Stimulated activated CD8-positive, alpha-beta memory T cell treated with anti-CD3 and anti-CD28 coated beads, Interleukin-12 subunit alpha, Interleukin-12 subunit beta, amount 100 ng/mL, for 4 hours (primary cell): ENCODE results near the gene PPT2.
"Not testable (repeated sequence)": the region's sequence is repeated elsewhere in the genome, so short reads cannot be mapped to it uniquely, and the experiment has no call there.

Source experiments
- DNase-seq: peaks from one replicate; pipeline ENCODE4 v3.0.0-alpha.2; 2020; ENCODE audit warnings: low read depth

PPT2 gene

DNA sequence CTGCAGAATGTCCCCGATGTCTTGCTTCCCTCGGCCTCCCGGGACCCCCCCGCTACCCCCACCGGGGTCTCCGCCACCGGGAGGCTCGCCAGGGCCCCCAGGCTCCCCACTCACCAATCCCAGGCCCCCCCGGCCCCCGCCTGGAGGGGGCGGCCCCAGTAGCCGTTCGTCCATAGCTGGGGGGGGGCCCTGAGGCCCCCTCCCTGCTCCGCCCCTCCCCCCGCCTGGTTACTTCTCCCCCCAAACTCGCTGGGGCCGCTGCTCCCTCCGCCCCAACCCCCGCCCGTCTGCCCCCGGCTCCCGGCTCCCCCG, 35.8 kb downstream of the PPT2 start:
- no peak for DNase-seq

DNA sequence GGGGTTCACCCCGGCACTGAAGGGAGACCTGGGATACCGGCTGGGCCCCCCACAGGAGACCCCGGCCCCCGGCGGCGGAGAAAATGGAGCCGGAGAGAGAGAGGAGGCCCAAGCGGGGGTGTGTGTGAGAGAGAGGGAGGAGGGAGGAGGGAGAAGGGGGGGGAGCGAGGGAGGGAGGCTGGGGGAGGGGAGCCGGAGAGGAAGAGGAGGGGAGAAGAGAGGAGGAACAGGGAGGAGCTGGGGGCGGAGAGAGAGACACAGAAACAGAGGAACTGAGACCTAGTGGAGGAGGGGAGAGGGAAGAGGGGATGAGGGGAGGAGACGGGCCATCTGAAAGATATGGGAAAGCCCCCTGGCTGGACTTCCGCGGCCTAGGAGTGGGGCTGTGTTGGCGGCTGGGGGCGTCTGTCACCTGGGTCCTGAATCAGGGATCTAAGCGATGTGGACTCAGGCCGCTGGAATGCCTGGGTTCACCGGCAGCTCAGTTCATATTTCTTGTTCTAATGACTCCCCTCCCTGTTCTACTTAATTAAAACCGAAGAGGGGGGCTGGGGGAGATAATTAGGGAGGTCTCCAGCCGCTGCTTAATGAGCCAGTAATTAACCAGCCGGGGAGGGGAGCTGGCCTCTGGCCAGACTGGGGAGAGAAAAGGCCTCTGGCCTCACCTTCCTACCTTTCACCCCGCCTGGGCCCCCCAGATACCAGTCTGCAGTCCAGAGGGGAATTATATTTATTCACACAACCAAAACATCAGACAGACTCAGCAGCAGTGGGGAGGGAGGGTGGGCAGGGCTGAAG, 36.3 kb downstream of the PPT2 start, which contains the start of gene PBX2:
Gene PBX2 (minus strand): TSS at position 149 of the 798 bp plus-strand sequence. CDS start 287 bp downstream, outside the sequence.
- peak; percentile 69 for DNase-seq

DNA sequence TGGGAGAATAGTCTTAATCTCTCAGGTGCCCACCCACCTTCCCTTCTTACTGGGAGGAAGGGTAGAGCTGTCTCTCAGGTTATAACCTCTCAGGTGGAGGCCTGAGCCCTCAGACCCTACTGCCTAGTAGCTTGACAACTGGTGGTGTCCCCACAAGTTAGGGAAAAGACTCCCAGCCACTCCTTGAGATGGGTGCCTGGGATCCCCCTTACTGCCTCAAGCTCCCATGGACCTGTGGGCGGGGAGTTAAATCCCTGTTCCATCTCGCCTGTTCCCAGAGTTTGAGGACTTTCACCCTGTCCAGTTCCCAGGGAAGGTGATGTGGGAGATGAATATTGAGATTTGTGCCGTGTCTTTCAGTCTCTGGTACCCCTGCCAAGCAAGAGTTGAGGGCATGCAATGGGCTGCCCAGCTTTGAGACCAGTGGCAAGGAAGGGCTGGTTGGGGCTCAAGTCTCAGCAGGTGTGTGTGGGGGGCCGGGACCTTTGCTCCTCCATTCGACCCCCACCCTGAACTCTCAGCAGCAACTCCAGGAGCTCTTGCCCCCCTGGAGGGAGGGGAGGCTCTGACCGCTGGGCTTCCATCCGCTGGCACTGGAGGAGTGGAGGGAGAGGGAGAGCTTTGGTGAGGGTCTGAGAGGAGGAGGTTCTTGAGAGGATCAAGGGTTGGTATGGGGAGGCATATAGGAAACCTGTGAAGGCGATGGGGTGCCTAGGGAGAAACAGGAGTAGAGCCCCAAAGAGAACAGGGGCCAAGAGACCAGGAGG, 37.2 kb downstream of the PPT2 start:
- DNase-seq, result no peak

DNA sequence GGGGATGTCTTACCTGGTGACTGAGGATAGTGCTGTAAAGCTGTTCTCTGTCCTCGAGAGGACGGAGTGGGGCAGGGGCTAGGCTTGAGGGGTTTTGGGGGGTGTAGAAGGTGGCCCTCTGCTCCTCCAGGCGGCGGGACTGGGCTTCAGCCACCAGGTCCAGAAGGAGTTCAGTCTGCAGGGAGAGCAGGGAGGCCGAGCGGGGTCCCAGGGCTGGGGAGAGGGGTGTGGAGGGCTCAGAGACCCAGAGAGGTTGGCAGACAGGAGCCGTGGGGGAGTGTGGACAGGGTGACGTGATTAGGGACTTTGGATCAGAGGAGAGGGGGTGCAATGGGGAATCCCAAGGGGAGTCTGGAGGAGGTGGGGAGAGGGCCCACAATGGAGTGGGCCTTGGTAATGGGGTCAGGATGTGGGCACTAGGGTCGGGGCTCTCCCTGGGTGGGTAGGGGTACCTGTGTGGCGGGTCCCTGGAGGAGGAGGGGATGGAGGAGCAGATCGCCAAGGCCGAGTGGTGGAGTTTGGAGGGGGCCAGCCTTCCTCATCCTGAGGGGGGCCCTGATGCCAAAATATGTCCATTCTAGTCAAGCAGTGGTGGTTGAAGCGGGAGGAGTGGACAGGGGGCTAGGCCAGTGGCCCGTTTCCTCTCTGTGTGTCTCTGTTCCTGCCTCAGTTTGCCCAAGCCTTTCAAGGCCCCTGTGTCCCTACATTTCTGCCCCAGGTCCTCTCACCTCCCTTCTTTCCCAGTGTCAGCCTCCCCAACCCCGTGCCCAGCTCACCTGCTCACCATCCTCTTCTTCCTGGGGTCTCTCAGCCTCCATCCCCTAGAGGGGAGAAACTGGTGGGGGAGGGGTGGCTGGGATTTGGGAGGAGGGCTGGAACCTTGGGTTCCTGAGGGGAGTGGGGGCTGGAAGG, 38.0 kb downstream of the PPT2 start:
- no peak for DNase-seq

DNA sequence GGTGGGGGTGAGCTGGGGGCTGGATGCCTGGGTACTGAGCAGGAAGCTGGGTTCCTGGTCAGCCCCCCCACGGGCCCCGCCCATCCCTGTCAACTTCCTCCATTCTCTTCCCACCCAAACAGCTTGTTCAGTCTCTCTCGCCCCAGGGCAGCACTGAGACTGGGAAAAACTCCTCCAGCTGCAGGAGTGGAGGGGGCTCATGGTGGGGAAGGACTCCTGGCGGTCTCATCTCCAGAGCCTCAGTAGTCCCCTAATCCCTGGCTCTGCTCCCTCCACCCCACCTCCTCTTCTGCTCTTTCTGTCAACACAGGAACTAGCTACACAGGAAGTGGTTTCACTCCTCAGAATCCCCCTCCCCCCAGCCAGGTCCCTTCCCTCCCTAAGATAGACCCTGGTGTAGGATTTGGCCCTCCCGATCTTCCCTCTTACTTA, 38.7 kb downstream of the PPT2 start, which contains the start of gene GPSM3:
Gene GPSM3 (minus strand): TSS at position 36 of the 432 bp plus-strand sequence. CDS start 130 bp downstream, outside the sequence.
- DNase-seq, result no peak

DNA sequence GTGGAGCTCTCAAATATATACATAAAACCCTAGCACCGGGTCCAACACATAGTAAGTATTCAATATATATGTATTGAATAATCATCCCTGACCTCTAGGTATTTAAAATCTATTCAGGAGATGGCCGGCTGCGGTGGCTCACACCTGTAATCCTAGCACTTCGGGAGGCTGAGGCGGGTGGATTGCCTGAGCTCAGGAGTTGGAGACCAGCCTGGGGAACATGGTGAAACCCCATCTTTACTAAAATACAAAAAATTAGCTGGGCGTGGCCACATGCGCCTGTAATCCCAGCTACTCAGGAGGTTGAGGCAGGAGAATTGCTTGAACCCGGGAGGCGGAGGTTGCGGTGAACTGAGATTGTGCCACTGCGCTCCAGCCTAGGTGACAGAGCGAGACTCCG, 39.2 kb downstream of the PPT2 start:
- not testable (repeated sequence) for DNase-seq

DNA sequence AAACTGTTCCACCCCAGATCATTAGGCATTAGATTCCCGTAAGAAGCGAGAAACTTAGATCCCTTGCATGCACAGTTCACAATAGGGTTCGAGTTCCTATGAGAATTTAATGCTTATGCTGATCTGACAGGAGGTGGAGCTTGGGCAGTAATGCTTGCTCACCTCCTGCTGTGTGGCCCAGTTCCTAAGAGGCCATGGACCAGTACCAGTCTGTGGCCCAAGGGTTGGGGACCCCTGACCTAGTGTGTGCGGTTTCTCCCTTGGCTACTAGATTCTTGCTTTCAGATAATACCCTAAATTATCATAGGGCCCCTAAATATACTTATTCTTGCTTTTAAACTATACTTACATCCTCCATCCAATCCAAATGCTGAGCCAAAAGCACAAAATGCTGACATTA, 40.4 kb downstream of the PPT2 start:
- no peak for DNase-seq

DNA sequence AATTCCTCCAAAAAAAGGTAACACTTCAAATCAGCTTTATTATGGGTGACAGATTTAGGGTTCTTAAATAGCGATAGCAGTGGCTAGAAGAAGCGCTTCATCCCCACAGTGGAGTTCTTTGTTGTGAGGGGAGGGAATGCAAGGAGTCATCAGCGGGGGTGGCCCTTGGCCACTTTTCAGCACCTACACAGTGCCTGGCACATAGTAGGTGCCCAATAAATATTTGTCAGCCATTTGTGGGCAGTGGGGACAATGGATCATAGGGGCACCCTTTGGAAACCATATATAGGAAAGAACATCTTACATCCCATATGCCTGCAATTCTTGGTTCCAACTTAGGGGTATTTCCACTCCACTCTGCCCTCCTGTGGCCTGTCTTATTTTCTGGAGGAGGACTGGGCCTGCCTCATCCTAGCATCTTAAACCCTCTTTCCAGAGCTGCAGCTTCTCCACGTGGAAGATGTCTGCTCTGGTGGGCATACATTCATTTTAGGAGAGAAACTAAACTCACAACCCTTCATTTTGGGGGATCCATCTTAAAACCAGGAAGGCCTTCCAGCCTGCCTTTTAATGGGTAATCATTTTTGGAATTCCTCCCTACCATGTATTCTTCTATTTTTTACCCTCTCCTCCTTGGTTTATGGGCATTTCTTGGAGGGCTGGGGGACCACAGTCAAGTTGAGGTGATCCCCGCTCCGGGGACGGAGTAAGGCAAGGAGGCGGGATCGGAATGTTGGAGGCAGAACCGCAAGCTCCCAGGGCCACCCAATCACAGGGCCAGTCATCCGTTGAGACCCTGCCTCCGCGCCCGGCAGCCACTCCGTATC, 41.1 kb downstream of the PPT2 start:
- no peak for DNase-seq

DNA sequence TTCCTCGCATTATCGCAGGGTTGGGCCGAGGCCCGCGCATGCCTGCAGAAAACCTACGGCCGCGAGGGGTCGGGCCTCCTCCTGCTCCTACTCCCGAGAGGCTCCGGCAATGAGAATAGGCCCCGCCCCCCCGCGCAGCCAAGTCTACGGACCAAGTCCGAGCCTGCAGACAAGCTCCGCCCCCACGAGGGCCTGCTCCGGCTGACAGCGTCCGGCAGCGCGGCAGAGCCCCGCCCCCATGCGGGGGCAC, 41.6 kb downstream of the PPT2 start:
- DNase-seq, result peak; percentile 100

DNA sequence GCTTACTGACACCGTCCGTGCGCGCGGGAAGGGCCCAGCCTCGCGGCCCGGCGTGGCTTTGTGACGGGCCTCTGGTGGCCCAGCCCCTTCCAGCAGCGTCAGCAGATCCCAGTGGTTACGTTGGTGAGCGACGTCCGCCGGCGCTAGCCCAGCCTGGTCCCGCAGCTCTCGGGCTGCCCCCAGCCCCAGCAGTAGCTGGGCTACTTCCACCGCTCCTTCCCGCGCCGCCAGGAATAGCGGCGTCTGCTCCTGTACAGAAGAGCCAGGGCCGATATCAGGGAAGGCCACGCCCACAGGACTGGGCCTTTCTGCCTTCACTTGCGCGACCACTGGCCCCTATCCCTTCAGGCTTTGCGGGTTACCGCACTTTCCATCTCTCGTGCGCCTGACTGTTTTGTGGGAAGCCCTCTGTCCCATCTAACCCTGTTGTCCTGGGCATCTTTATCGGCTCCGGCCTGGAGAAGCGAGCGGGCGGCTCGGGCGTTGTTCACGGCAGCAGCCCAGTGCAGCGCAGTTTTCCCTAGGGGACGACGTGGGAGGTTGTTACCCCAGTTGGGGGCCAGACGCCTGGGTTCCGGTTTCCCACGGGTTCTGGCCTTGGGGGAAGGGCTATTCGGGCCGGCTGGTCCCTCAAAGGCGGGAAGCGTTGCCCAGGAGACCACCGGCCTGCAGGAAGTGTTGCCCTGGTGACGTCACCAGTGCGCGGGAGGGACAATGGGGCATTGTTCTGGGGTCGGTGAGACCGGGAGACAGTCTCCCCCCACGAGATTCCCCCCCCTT, 42.2 kb downstream of the PPT2 start:
- peak; percentile 55 for DNase-seq

DNA sequence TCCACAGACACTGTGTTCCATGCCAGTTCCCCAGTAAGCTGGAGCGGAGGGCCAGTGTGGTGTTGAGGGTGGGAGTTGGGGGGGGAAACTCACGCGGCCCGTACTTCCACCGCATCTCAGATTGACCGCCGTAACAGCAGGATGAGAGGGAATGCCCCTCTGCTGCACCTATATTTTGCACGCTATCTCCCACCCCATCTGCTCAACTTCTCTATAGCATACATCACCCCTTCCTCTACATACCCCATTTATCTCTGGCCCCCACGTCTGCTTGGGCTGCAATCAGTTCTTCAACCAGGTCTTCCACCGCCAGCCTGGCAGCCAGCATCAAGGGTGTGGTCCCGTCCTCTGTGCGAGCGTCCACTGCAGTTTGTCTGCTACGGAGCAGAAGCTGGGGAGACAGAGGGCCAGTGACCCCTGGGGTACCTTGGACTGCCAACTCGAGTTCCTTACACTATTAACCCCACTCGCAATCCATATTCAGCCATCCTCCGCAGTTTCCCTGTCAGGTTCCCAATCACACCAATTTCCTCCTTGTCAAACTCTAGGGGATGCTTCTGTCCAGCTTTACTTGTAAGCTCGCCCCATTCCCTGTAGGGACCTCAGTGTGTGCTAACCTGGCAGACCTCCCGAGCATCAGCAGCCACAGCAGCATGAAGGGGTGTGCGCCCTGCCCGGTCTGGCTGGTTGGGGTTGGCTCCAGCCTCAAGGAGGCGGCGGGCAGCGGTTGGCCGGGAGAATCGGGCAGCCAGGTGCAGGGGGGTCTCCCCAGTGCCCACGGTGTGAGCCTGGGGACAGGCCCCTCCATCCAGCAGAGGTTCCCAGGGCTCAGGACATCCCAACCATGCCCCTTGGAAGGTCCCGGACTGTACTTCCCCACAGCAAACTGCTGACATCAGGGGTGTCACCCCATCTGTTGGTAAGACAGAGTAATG, 43.0 kb downstream of the PPT2 start:
- DNase-seq, result no peak

DNA sequence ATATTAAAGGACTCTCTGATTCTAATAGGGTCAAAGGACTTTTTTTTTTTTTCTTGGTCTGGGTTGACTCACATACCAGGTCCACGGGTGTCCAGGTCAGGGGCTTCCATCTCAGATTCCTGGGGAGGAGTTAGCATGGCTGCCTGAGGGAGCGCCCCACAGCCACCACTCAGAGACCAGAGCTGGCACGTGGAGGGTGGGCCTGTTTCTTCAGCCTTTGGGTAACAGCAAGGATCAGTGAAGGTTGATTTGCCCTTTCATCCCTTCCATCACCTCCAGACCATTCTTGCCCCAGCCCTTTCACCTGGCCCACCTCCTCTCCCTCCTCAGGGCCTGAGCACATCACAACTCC, 44.4 kb downstream of the PPT2 start:
- DNase-seq, result no peak

DNA sequence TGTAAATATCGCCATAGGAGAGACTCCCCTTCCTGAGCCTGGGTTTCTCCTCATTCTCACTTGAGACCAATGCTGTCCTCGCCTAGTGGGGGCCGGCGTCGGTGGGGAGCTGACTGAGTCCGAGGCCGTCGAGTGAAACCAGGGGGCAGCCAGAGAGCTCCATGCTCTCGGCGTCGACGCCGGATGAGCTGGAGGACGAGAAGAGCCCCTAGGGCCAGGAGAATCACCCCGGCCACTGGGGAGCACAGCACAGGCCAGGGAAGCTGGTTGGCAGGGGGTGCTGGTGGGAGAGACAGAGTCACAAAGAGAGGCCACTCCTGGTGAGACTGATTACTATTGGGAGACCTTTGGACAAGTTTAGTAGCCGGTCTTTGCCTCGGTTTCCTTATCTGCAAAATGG, 44.9 kb downstream of the PPT2 start:
- DNase-seq, result no peak

DNA sequence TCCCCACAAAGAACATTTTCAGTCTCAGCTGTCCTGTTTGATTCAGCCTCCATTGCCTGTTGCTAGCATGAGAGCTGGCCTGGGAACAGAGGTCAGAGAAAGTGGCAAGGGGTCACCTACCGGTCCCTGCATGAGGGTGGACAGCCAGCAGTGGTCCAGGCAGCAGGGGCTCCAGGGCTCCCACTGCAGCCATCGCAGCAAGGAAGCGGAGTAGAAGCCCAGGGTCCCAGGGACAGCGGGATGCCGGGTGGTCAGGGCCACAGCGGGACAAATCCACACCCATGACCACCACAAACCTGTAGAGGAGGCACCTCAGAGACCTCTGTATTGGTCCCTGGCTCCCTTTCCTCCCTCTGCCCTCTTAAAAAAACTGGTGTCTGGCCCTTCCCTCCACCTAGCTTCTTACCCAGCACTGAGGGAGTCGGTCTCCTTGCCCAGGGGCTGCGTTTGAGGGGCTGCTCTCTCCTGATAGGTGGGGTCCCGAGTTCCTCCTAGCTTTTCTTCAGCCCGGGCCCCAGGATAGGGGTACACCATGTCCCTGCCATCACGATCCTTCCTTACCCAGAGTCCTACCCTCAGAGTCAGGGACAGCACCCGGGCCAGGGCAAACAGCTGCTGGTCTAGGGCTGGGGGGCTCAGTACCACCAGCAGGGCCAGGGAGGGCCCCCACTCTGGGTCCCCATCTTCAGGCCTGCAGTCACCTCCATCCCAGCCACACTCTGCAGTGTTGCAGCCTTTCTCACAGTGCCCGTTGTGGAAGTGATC, 47.0 kb downstream of the PPT2 start:
- no peak for DNase-seq

DNA sequence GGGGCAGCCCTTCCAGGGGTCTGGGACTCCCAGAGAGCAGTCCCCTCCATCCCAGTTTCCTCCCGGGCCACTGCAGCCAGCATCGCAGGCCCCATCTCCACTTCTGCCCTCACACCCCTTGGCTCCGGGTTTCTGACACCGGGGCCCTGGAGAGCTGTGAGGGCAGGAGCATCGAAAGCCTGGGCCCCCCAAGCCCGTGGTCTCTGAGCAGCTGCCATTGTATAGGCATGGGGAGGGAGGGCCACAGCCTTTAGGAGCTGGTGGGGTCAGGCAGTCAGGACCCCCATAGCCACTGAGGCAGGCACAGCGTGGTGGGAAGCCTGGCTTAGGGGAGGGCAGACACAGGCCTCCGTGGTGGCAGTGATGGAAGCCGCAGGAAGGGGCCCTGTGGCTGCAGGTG, 48.2 kb downstream of the PPT2 start:
- no peak for DNase-seq

DNA sequence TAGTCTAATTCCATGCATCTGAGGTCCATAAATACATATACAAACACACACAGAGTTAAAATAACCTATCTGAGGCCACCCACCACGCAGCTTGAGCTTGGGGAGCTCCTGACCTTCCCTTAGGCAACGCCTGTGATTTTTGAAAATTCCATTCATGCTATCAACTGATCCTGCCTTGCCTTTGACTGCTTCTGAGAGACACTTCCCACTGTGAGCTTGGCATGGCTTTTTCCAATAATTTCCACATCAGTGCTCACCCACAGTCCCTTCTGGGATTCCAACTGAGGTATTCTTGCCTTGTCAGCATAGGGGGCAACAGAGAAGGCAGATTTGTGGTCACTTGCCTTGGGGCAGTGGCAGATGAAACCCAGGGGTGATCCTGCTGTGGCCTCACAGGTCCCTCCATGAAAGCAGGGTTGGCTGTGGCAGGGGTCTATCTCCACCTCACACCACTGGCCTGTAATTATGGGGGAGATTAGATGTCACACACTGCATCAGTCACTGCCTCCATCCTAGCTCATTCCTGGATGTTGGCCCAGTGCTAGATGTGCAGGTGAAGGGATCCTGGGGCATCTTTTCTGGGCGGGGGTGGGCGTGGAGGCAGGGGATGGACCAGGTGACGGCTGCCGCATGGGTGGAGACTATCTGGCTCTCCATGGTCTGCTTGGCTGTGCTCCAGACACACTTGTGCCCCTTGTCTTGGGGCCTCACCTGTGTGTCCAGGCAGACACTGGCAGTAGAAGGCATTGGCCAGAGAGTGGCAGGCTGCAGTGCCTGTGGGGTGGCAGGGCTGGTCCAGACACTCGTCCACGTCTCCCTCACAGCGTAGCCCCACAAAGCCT, 49.7 kb downstream of the PPT2 start:
- DNase-seq, result no peak

DNA sequence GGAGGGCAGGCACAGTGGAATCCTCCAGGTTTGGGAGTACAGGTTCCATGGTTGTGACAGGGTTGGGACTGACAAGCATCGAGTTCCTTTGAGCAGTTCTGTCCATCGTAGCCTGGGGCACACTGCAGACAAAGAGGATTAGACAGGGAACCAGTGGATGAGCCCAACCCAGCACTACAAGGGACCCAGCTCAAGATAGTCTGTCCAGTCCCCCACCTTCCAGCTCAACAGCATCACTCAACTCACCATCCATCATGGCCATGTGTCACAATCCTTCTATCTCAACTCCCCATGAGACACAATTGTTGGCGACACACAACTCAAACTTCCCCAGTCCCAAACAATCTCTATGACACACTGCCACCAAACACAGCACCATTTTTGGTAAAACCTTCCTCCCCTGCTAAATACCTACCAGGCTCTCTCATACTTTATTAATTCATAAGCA, 50.4 kb downstream of the PPT2 start:
- no peak for DNase-seq

DNA sequence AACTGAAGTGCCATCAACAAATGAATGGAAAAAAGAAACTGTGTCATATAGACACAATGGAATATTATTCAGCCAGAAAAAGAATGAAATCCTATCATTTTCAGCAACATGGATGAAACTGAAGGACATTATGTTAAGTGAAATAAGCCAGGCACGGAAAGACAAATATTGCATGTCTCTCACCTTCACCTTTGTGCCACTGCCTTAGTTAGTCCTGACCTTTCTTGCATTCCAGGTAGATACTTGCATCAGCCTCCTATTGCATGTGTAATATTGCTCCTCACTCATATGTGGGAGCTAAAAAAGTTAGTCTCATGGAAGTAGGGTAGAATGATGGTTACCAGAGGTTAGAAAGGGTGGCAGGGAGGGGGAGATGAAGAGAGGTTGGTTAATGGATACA, 55.1 kb downstream of the PPT2 start:
- DNase-seq, result no peak
